SK-N-MC (cell line): ENCODE results near the gene GGA3.
"Not testable (repeated sequence)": the region's sequence is repeated elsewhere in the genome, so short reads cannot be mapped to it uniquely, and the experiment has no call there.

Experiments used
- DNase-seq: peaks from one replicate; pipeline ENCODE4 v3.0.0-alpha.2; 2011; ENCODE audit warnings: low read depth, low spot score
- H3K27ac ChIP-seq: fragments of 200-600 bp; sonication (generic); 2 replicates; pipeline ENCODE4 v1.5.1; 2016; ENCODE audit warnings: mixed run types
- H3K36me3 ChIP-seq: fragments of 200-600 bp; sonication (generic); 2 replicates; pipeline ENCODE4 v1.6.1; 2017; ENCODE audit warnings: antibody characterized with exemption, low read length, mixed read lengths; ENCODE audit not compliant: insufficient read depth
- H3K4me3 ChIP-seq: fragments of 200-600 bp; sonication (generic); 2 replicates; pipeline ENCODE4 v1.5.1; 2016
- H3K9ac ChIP-seq: fragments of 200-600 bp; sonication (generic); 2 replicates; pipeline ENCODE4 v1.8.0; 2017; ENCODE audit warnings: mixed run types, mixed read lengths; ENCODE audit not compliant: insufficient read length
- H3K9me3 ChIP-seq: fragments of 200-600 bp; sonication (generic); 2 replicates; pipeline ENCODE4 v1.6.1; 2017; ENCODE audit warnings: low read depth, mild to moderate bottlenecking, antibody characterized with exemption, low read length, moderate library complexity, mixed read lengths
- EZH2 ChIP-seq: fragments of 200-600 bp; sonication (generic); IDR thresholded peaks from one replicate; pipeline ENCODE4 v1.6.1; 2017; ENCODE audit warnings: antibody characterized with exemption
- FOXP2 ChIP-seq: optimal IDR thresholded peaks from 2 replicates; pipeline ENCODE3; 2011; ENCODE audit warnings: mild to moderate bottlenecking, moderate library complexity; ENCODE audit not compliant: insufficient read depth; ENCODE audit errors: extremely low read length, control extremely low read depth
- POLR2AphosphoS5 ChIP-seq: IDR thresholded peaks from 2 replicates; pipeline ENCODE4 v1.6.1; 2012; ENCODE audit warnings: mild to moderate bottlenecking, low read depth, low read length, borderline replicate concordance

The GGA3 gene

GRCh38 chr17:75267153-75267410 is 5.7 kb upstream of the GGA3 start:
- no peak overlapping the region for H3K27ac ChIP-seq
- no peak overlapping the region for H3K4me3 ChIP-seq
- H3K9ac ChIP-seq = no peak overlapping the region
- no peak for DNase-seq
- H3K36me3 ChIP-seq = peaks cover 28% of the 10 kb centered on the region
- no peak for TF ChIP-seq EZH2
- no peak for TF ChIP-seq FOXP2
- TF ChIP-seq POLR2AphosphoS5 = no peak
- no peaks in the 10 kb centered on the region for H3K9me3 ChIP-seq

GRCh38 chr17:75266316-75267152 is 5.1 kb upstream of the GGA3 start:
- Histone ChIP-seq H3K36me3 (peaks cover 28% of the 10 kb centered on the region), H3K27ac (no peak overlapping the region)
- DNase-seq = no peak

GRCh38 chr17:75265614-75266315 is 4.4 kb upstream of the GGA3 start:
- Histone ChIP-seq H3K36me3 (peaks cover 28% of the 10 kb centered on the region), H3K4me3 (no peak overlapping the region), H3K9ac (no peak overlapping the region), H3K9me3 (no peaks in the 10 kb centered on the region), H3K27ac (no peak overlapping the region)
- no peak for DNase-seq
- no peak for TF ChIP-seq POLR2AphosphoS5
- TF ChIP-seq FOXP2 = no peak
- no peak for TF ChIP-seq EZH2

More at GRCh38 chr17:75266316-75267152, 5.1 kb upstream of the GGA3 start:
- TF ChIP-seq POLR2AphosphoS5 = no peak
- TF ChIP-seq FOXP2 = no peak
- TF ChIP-seq EZH2 = no peak
- Histone ChIP-seq H3K4me3 (no peak overlapping the region), H3K9ac (no peak overlapping the region), H3K9me3 (no peaks in the 10 kb centered on the region)

- H3K9ac ChIP-seq = peak overlapping the region; percentile 97
- TF ChIP-seq POLR2AphosphoS5 (no peak), FOXP2 (no peak), EZH2 (no peak)
- no peak overlapping the region for H3K27ac ChIP-seq
- peaks cover 28% of the 10 kb centered on the region for H3K36me3 ChIP-seq
- H3K4me3 ChIP-seq = peak overlapping the region; percentile 90
- no peak for DNase-seq
- H3K9me3 ChIP-seq = no peaks in the 10 kb centered on the region
Observed at GRCh38 chr17:75263055-75263454, 1.6 kb upstream of the GGA3 start.

GRCh38 chr17:75262112-75262606 is 753 bp upstream of the GGA3 start:
- DNase-seq = no peak
- Histone ChIP-seq H3K4me3 (peak overlapping the region; percentile 90), H3K36me3 (peaks cover 28% of the 10 kb centered on the region), H3K27ac (peak overlapping the region; percentile 98), H3K9ac (peak overlapping the region; percentile 97), H3K9me3 (no peaks in the 10 kb centered on the region)
- TF ChIP-seq EZH2 (no peak), POLR2AphosphoS5 (no peak), FOXP2 (no peak)

GRCh38 chr17:75260641-75261335 is 618 bp downstream of the GGA3 start:
- Histone ChIP-seq H3K9ac (peak overlapping the region; percentile 97), H3K4me3 (peak overlapping the region; percentile 90), H3K9me3 (no peaks in the 10 kb centered on the region), H3K36me3 (peaks cover 21% of the 10 kb centered on the region), H3K27ac (peak overlapping the region; percentile 98; the same call in 1 of the 2 replicates)
- DNase-seq = no peak
- TF ChIP-seq POLR2AphosphoS5 (no peak), EZH2 (no peak), FOXP2 (no peak)

GRCh38 chr17:75257228-75257627 is 4.2 kb downstream of the GGA3 start:
- H3K4me3 ChIP-seq, H3K9me3 ChIP-seq, H3K27ac ChIP-seq, H3K36me3 ChIP-seq, DNase-seq, H3K9ac ChIP-seq: not testable (repeated sequence)

- H3K4me3 ChIP-seq, DNase-seq, H3K9me3 ChIP-seq, H3K27ac ChIP-seq, H3K9ac ChIP-seq, H3K36me3 ChIP-seq: not testable (repeated sequence)
Observed at GRCh38 chr17:75255954-75256698, 5.3 kb downstream of the GGA3 start.
